ENCODE results near the gene RHO. TPM values are rescaled to one million over a fixed set of nuclear protein-coding genes. Genes with fewer than 3 reads are reported as not detected.

RHO gene
- total RNA-seq, 1 experiment from 2014 or later: not detected

- Histone ChIP-seq H3K9me3 (ENCODE audit: control insufficient read depth, low read depth, low read length) (no peaks in the 10 kb centered on the region), H2BK120ac (ENCODE audit: low read depth, low read length, poor library complexity, severe bottlenecking) (no peak overlapping the region), H2BK12ac (ENCODE audit: insufficient read length, low read depth, low read length) (no peak overlapping the region), H4K20me1 (ENCODE audit: control insufficient read depth, insufficient read depth, insufficient read length) (no peaks in the 10 kb centered on the region), H3K79me2 (ENCODE audit: insufficient read depth, low read length) (no peaks in the 10 kb centered on the region), H2BK20ac (ENCODE audit: low read depth, low read length, poor library complexity, severe bottlenecking) (no peak overlapping the region), H3K4ac (ENCODE audit: low read depth, low read length) (no peak overlapping the region), H3K14ac (ENCODE audit: insufficient read depth, low read length) (no peak overlapping the region; the same call in 1 of the 2 replicates), H4K5ac (ENCODE audit: insufficient read length, low read depth, low read length) (no peak overlapping the region), H2AFZ (ENCODE audit: low read length) (no peak overlapping the region), H3K23me2 (ENCODE audit: insufficient read length, low read depth, low read length, poor library complexity, severe bottlenecking) (no peaks in the 10 kb centered on the region), H3K18ac (ENCODE audit: insufficient read length, low read depth, low read length) (no peak overlapping the region), H3K27me3 (ENCODE audit: insufficient read depth, low read length) (no peaks in the 10 kb centered on the region), H3T11ph (ENCODE audit: low read length) (no peak overlapping the region), H4K91ac (ENCODE audit: insufficient read length, low read depth, low read length) (no peak overlapping the region), H3K23ac (ENCODE audit: insufficient read length, low read depth, low read length) (no peak overlapping the region), H3K4me1 (ENCODE audit: insufficient read depth, low read length) (no peaks in the 10 kb centered on the region), H3K56ac (ENCODE audit: insufficient read length, low read depth, low read length) (no peak overlapping the region), H2AK5ac (ENCODE audit: insufficient read length, low read length) (no peak overlapping the region), H3K9ac (ENCODE audit: extremely low read depth, insufficient read length, low read length) (no peak overlapping the region), H4K8ac (replicated peaks; ENCODE audit: insufficient read length, low read depth, low read length) (no peak overlapping the region), H3K27ac (ENCODE audit: insufficient read length, low read depth, low read length) (no peak overlapping the region), H2BK15ac (ENCODE audit: low read depth, low read length) (no peak overlapping the region), H3K4me2 (ENCODE audit: insufficient read depth, insufficient read length, low read length) (no peak overlapping the region), H3K79me1 (ENCODE audit: insufficient read depth, low read depth, low read length, poor library complexity, severe bottlenecking) (no peaks in the 10 kb centered on the region), H2BK5ac (ENCODE audit: insufficient read length, low read length) (no peak overlapping the region)
- TF ChIP-seq, protein P1, sequence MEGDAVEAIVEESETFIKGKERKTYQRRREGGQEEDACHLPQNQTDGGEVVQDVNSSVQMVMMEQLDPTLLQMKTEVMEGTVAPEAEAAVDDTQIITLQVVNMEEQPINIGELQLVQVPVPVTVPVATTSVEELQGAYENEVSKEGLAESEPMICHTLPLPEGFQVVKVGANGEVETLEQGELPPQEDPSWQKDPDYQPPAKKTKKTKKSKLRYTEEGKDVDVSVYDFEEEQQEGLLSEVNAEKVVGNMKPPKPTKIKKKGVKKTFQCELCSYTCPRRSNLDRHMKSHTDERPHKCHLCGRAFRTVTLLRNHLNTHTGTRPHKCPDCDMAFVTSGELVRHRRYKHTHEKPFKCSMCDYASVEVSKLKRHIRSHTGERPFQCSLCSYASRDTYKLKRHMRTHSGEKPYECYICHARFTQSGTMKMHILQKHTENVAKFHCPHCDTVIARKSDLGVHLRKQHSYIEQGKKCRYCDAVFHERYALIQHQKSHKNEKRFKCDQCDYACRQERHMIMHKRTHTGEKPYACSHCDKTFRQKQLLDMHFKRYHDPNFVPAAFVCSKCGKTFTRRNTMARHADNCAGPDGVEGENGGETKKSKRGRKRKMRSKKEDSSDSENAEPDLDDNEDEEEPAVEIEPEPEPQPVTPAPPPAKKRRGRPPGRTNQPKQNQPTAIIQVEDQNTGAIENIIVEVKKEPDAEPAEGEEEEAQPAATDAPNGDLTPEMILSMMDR (conservative IDR thresholded peaks at IDR 0.05): no peak
- Mint-ChIP-seq H3K27ac (peak overlapping the region; percentile 52 to 94 (median 85); a peak in 3 of 7 replicates), H3K9me3 (no peaks in the 10 kb centered on the region), H3K27me3 (ENCODE audit: low read depth) (no peaks in the 10 kb centered on the region), H3K4me3 (no peak overlapping the region), H3K36me3 (ENCODE audit: insufficient read depth in 1 of 3, low read depth in 3 of 3) (peaks cover 0 to 8% (median 0%) of the 10 kb centered on the region in 3 experiments; a peak in 3 of 7 replicates), H3K4me1 (peaks cover 5 to 8% of the 10 kb centered on the region in 2 experiments)
- no peak for DNase-seq
- no CpG with 5 or more reads among the region's 21 CpGs for WGBS (ENCODE audit: extremely low coverage, insufficient read length, low lambda C conversion rate)
These were observed 36.7 kb downstream of the RHO start for GRCh38 chr3:129564981-129565644.
